GM19468 (cell line): ENCODE measurements around the gene SLC4A2.

Experiments used
- ATAC-seq: cut with Tn5 transposase; IDR thresholded peaks from one replicate; pipeline ENCODE4 v1.9.1; 2021; ENCODE audit warnings: mild to moderate bottlenecking, moderate library complexity, moderate number of reproducible peaks; ENCODE audit not compliant: unreplicated experiment; ENCODE audit errors: extremely low read depth

The SLC4A2 gene

GRCh38 chr7:151110236-151110940 lies 51.0 kb downstream of the SLC4A2 start:
- ATAC-seq, result no peak

- peak; percentile 90 for ATAC-seq
Observed at GRCh38 chr7:151110941-151111645, 51.7 kb downstream of the SLC4A2 start.

GRCh38 chr7:151113344-151114150 lies 54.2 kb downstream of the SLC4A2 start:
- ATAC-seq, result no peak

- ATAC-seq, result no peak
Observed at GRCh38 chr7:151114151-151115090, 55.0 kb downstream of the SLC4A2 start.

GRCh38 chr7:151115121-151115835 lies 55.9 kb downstream of the SLC4A2 start:
- no peak for ATAC-seq

GRCh38 chr7:151115836-151116418 lies 56.5 kb downstream of the SLC4A2 start:
- ATAC-seq, result no peak

- no peak for ATAC-seq
Observed at GRCh38 chr7:151116603-151117440, 57.4 kb downstream of the SLC4A2 start.

GRCh38 chr7:151117565-151117964 lies 58.2 kb downstream of the SLC4A2 start:
- ATAC-seq, result no peak

- no peak for ATAC-seq
Observed at GRCh38 chr7:151118108-151119054, 59.0 kb downstream of the SLC4A2 start.

- no peak for ATAC-seq
Observed at GRCh38 chr7:151119055-151119415, 59.6 kb downstream of the SLC4A2 start.

- ATAC-seq, result no peak
Observed at GRCh38 chr7:151119902-151120301, 60.5 kb downstream of the SLC4A2 start.

- ATAC-seq, result no peak
Observed at GRCh38 chr7:151120896-151121295, 61.5 kb downstream of the SLC4A2 start.

GRCh38 chr7:151121380-151122170 lies 62.2 kb downstream of the SLC4A2 start:
- no peak for ATAC-seq

- no peak for ATAC-seq
Observed at GRCh38 chr7:151122276-151122675, 62.9 kb downstream of the SLC4A2 start.

- ATAC-seq, result no peak
Observed at GRCh38 chr7:151122796-151123157, 63.4 kb downstream of the SLC4A2 start.

- ATAC-seq, result no peak
Observed at GRCh38 chr7:151123158-151123821, 63.9 kb downstream of the SLC4A2 start.
